GM21423 (cell line): Measurements from ENCODE around the gene AQP12B.

ENCODE experiments used
- ATAC-seq: cut with Tn5 transposase; IDR thresholded peaks from one replicate; pipeline ENCODE4 v1.9.1; 2021; ENCODE audit warnings: mild to moderate bottlenecking, moderate library complexity; ENCODE audit not compliant: unreplicated experiment

Gene AQP12B

DNA sequence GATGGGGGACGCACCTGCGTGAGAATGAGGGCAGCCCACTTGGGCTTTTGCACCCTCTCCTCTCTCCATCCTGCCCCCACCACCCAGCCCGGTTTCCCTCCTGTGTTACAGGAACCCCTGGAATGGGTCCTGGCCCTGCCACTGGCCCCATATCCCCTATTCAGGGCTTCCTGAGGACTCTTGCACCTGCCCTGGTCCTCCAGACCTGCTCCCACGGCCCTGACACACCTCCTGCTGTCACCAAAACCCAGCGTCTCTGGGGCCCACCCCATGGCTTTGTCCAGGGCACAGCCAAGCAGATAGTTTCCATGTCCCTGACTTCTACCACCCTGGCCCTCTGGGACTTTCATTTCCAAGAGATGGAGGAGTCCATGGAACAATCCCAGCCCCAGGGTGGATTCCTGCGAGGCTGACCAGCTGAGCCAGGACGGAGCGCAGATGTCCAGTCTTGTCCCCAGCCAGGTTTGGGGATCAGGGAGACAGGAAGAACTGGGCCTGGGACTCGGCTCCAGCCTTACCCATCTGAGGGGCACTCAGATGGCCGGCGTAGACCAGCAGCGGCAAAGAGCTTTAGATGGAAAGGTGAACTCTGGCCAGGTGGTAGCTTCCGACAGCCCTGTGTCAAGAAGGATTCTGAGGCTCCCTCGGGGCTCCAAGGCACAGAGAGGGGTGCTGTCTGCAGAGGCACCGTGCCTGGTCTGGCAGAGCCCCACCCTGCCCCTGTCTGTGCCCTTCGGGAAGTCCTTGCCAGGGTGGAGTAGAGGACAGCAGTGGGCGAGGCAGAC lies 45.4 kb downstream of the AQP12B start:
- no peak for ATAC-seq

- ATAC-seq, result no peak
Observed at GRCh38 chr2:240636563-240637115, 46.0 kb downstream of the AQP12B start.

- no peak for ATAC-seq
Observed at GRCh38 chr2:240635998-240636547, 46.6 kb downstream of the AQP12B start.

DNA sequence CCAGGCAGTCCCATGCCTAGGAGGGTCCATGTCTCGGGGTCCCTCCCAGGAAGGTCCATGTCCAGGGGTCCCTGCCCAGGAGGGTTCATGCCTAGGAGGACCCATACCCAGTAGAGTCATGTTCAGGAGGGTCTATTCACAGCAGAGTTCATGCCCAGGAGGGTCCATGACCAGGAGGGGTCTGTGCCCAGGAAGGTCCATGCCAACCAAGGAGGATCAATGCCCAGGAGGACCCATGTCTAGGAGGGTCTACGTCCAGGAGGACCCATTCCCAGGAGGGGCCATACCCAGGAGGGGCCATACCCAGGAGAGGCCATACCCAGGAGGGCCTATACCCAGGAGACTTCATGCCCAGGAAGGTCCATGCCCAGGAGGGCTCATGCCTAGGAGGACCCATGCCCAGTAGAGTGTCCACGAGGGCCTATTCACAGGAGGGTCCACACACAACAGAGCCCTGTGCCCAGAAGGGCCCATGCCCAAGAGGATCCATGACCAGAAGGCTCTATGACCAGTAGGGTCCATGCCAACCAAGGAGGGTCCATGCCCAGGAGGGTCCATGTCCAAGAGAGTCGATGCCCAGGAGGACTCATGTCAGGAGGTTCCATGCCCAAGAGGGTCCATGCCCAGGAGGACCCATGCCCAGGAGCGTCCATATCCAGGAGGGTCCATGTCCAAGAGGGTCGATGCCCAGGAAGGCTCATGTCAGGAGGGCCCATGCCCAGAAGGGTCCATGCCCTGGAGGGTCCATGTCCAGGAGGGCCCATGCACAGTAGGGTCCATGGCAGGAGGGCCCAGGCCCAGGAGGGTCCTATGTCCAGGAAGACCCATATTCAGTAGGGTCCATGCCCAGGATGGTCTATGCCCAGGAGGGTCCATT lies 47.3 kb downstream of the AQP12B start:
- no peak for ATAC-seq

DNA sequence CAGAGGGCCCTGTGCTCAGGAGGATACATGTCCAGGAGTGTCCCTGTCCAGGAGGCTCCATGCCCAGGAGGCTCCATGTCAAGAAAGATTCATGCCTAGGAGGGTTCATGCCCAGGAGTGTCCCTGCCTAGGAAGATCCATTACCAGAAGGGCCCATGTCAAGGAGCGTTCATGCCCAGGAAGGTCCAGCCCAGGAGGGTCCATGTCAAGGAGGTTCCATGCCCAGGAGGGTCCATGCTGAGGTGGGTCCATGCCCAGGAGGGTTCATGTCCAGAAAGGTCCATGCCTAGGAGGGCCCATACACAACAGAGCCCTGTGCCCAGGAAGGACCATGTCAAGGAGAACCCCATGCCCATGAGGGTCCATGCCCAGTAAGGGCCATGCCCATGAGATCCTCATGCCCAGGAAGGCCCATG lies 50.4 kb downstream of the AQP12B start:
- ATAC-seq, result no peak

DNA sequence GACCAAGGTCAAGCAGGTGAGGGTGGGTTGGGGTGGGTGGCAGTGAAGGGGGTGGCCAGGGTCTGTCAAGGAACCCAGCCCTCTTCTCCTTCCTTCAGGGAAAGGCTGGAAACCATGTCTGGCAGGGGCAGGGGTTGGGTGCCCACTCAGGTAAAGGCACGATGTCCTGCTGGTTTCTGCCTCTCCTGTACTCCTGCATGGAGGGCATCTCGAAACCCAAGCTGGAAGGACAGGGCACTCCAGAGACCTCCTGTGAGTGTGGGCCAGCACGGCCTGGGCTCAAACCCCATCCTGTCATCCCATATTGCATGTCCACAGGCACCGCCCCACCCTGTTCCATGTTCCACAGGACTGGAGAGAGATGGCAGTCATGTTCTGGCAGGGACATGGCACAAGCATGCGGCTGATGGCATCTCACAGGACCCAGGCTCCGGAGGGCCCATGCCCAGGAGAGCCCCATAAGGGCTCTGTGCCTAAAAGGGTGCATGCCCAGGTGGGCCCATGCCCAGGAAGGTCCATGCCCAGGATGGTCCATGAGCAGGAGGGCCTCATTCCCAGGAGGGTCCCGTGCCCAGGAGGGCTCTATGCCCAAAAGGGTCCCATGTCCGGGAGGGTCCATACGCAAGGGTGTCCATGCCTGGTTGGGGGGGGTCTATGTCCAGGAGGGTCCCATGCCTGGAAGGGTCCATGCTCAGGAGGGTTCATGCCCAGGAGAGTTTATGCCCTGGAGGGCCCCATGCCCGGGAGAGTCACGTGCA lies 51.0 kb downstream of the AQP12B start:
- no peak for ATAC-seq

- no peak for ATAC-seq
Observed at GRCh38 chr2:240630771-240631547, 51.7 kb downstream of the AQP12B start.

DNA sequence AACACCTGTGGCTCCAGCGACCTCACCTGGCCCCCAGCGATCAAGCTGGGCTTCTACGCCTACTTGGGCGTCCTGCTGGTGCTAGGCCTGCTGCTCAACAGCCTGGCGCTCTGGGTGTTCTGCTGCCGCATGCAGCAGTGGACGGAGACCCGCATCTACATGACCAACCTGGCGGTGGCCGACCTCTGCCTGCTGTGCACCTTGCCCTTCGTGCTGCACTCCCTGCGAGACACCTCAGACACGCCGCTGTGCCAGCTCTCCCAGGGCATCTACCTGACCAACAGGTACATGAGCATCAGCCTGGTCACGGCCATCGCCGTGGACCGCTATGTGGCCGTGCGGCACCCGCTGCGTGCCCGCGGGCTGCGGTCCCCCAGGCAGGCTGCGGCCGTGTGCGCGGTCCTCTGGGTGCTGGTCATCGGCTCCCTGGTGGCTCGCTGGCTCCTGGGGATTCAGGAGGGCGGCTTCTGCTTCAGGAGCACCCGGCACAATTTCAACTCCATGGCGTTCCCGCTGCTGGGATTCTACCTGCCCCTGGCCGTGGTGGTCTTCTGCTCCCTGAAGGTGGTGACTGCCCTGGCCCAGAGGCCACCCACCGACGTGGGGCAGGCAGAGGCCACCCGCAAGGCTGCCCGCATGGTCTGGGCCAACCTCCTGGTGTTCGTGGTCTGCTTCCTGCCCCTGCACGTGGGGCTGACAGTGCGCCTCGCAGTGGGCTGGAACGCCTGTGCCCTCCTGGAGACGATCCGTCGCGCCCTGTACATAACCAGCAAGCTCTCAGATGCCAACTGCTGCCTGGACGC lies 52.5 kb downstream of the AQP12B start:
- ATAC-seq, result no peak

- no peak for ATAC-seq
Observed at GRCh38 chr2:240629619-240629967, 53.1 kb downstream of the AQP12B start.

DNA sequence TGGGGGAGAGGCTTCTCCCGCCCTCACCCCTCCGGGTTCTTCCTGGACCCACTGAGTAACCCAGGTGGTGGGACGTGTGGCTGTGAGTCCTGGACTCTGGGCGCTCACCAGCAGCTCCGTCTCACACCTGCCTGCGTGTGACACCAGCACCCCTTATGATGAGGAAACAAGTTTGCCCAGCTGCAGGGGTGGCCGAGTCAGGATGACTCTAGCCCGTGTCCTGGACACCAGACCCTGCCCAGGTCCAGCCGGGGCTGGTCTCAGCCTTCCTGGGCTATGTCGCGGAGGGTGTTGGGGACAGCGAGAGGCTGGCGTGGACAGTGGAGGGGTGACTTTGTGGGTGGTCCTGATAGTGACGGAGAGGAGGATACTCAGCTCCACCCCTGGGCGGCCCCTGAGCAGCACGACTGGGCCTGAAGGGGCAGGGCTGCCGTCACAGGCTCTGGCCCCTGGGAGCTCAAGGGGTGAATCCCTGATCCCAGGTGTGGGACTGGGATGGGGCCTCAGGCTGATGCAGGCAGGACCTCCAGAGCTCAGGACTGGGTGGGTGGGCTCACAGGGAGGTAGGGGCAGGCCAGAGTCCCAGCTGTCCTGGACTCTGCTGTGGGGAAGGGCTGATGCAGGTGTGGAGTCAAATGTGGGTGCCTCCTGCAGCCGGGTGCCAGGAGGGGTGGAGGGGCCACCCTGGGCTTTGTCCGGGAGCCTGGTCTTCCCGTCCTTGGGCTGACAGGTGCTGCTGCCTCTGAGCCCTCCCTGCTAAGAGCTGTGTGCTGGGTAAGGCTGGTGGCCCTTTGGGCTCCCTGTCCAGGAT lies 53.7 kb downstream of the AQP12B start:
- no peak for ATAC-seq

DNA sequence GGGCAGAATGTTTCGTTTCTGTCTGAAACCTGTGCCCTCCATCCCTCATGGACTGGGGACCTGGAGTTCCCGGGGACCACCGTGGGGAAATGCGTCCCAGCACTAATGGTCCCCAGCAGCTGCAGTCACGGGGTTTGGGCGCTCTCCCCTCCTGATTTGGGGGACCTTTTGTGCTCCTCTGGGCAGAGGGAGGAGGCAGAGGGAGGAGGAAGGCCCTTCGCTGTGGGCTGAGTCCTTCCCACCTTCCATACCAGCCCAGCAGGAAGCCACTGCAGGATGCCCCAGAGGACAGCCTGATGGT lies 54.2 kb downstream of the AQP12B start:
- no peak for ATAC-seq

DNA sequence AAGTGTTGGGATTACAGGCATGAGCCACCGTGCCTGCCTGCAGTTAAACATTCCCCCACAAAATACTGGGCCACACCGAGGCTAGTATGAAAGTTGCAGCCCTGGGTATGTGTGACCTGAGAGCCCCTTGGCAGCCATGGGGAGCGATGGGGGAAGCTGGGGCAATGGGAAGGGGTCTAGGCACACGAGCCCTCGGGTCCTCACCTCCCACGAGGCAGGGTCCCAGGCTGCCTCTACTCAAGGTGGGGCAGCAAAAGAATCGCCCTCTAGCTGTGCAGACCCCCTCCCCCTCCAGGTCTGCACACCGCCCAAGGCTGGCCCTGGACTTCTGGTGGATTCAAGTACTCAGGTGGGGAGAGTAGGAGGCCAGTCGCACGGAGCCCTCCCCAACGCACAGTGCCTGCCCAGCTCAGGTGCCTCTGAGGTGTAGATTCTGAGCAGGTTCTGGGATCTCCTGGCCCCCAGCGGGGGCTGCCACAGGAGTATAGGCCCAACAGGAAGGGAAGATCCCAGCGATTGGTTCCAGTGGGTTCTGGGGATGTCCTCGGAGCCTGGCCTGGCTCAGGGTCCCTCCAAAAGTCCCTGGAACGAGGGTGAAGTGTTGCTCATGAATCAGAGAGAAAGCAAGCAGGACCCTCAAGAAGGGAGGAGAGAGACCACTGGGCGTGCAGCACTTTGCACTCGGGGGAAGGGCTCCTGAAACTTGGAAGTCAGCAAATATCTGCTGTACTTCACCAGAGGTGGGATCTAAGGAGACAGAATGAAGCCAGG lies 54.8 kb downstream of the AQP12B start:
- no peak for ATAC-seq

GRCh38 chr2:240626531-240627300 lies 56.0 kb downstream of the AQP12B start:
- no peak for ATAC-seq
